Smooth muscle cell (in vitro differentiated cells): ENCODE measurements around the gene ECEL1. TPM values are rescaled to one million over a fixed set of nuclear protein-coding genes. Genes with fewer than 3 reads are reported as not detected.

Experiments
- DNase-seq: peaks from one replicate; lab custom pipeline; 2025; ENCODE audit not compliant: unreplicated experiment; lab: John Stamatoyannopoulos, UW
- H2AFZ ChIP-seq: fragments of 200-600 bp; sonication (generic); 2 replicates; pipeline ENCODE4 v1.6.0; 2016; ENCODE audit warnings: antibody characterized with exemption, low read depth, mild to moderate bottlenecking
- H3F3A ChIP-seq: fragments of 200-600 bp; sonication (generic); 2 replicates; pipeline ENCODE4 v1.6.0; 2017; ENCODE audit warnings: antibody characterized with exemption, low read depth
- H3K27ac ChIP-seq: fragments of 200-600 bp; sonication (generic); 2 replicates; pipeline ENCODE4 v1.5.1; 2016; ENCODE audit warnings: low read depth, mild to moderate bottlenecking
- H3K27me3 ChIP-seq: fragments of 200-600 bp; sonication (generic); 2 replicates; pipeline ENCODE4 v1.6.1; 2016; ENCODE audit warnings: low read depth, mild to moderate bottlenecking
- H3K36me3 ChIP-seq: fragments of 200-600 bp; sonication (generic); 2 replicates; pipeline ENCODE4 v1.5.1; 2016; ENCODE audit warnings: low read depth
- H3K4me1 ChIP-seq: fragments of 200-600 bp; sonication (generic); 2 replicates; pipeline ENCODE4 v1.5.1; 2016; ENCODE audit warnings: low read depth
- H3K4me2 ChIP-seq: fragments of 200-600 bp; sonication (generic); 2 replicates; pipeline ENCODE4 v1.6.0; 2016; ENCODE audit warnings: mild to moderate bottlenecking
- H3K4me3 ChIP-seq: fragments of 200-600 bp; sonication (generic); 2 replicates; pipeline ENCODE4 v1.5.1; 2016; ENCODE audit warnings: mild to moderate bottlenecking
- H3K79me2 ChIP-seq: fragments of 200-600 bp; sonication (generic); 2 replicates; pipeline ENCODE4 v1.6.0; 2016; ENCODE audit warnings: low read depth, mild to moderate bottlenecking
- H3K9ac ChIP-seq: fragments of 200-600 bp; sonication (generic); 2 replicates; pipeline ENCODE4 v1.6.0; 2016; ENCODE audit warnings: low read depth
- H3K9me3 ChIP-seq: fragments of 200-600 bp; sonication (generic); replicated peaks from 2 replicates; pipeline ENCODE4 v1.5.1; 2016; ENCODE audit warnings: low read depth
- H4K20me1 ChIP-seq: fragments of 200-600 bp; sonication (generic); 2 replicates; pipeline ENCODE4 v1.6.0; 2016; ENCODE audit warnings: low read depth
- CTCF ChIP-seq: fragments of 200-600 bp; sonication (generic); IDR thresholded peaks from 2 replicates; pipeline ENCODE4 v1.5.1; 2017; ENCODE audit warnings: borderline replicate concordance, mild to moderate bottlenecking, antibody characterized with exemption; ENCODE audit not compliant: insufficient read depth, poor library complexity, severe bottlenecking
- WGBS: methylation state at CpG from one replicate; pipeline ENCODE4 v1.1.7; 2016; ENCODE audit warnings: low lambda C conversion rate; 5-methylcytosine and 5-hydroxymethylcytosine counted together
- polyA plus RNA-seq: library from polyadenylated mRNA; unstranded; fragments of >200 nt; fragmentation: Nextera tagmentation; extraction: Ambion mirVana; gene quantifications from 2 replicates; pipeline ENCODE4 v1.2.1, GENCODE V29; 2016
- total RNA-seq: library from RNA; depleted of rRNA; stranded (reverse); fragments of >200 nt; gene quantifications from 2 replicates; pipeline ENCODE4 v1.2.3, GENCODE V29; 2014

ECEL1 gene
- total and polyA plus RNA-seq, 2 experiments from 2014 or later, result not detected

GRCh38 chr2:232491139-232491780 lies 3.6 kb upstream of the ECEL1 start:
- peaks cover 35% of the 10 kb centered on the region for H3K27me3 ChIP-seq
- DNase-seq, result no peak
- WGBS, result 93% methylated on average over 12 of the region's 12 CpGs

DNA sequence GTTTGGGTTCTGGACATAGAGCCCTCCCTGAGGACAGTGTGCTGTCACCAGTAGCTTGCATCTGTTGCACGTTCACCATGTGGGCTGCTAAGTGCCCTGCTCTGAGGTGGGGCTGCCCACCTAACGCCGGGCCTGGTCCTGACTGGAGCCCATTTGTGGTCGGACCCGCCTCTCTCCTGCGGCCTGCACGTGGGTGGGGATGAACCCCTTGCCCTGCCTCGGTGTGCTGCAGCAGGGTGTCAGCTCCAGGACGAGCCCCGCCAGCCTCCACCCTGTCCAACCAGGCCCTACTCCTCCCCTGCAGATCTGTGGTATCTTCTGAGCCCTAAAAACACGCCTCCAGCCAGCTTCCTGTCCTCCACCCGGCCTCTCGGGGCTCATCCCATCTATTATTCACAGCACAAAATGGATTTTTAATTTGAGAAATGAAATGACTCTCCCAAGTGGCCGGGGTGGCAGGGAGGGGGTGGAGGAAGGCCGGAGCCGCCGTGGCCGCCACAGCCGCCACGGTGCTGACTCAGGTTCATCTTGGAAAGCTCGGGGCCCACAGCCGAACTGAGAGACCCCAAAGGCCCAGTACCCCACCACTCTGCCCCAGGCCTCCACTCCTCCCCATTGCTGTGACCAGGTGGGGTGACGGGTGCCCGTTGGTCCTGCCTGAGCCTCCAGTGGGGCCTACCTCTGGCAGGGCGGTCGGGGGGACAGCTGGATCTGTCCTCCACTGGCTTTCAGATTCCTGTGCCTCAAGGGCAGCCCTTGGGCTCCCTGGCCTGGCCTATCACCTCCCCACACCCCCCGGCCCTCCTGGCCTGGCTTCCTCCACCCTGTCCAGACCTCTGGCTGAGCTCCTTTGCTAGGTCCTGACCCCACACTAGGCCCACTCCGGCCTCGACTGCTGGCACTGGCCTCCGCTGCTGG lies 2.8 kb upstream of the ECEL1 start:
- Histone ChIP-seq H3K4me2 (no peak overlapping the region), H3F3A (no peaks in the 10 kb centered on the region), H3K27me3 (peaks cover 42% of the 10 kb centered on the region), H3K36me3 (no peaks in the 10 kb centered on the region), H4K20me1 (no peaks in the 10 kb centered on the region), H2AFZ (no peak overlapping the region), H3K4me3 (no peak overlapping the region), H3K79me2 (no peaks in the 10 kb centered on the region), H3K9me3 (no peaks in the 10 kb centered on the region), H3K27ac (no peak overlapping the region), H3K9ac (no peak overlapping the region), H3K4me1 (no peaks in the 10 kb centered on the region)
- TF ChIP-seq CTCF, result no peak
- WGBS, result 92% methylated on average over 29 of the region's 30 CpGs
- DNase-seq, result no peak

More at GRCh38 chr2:232491139-232491780, 3.6 kb upstream of the ECEL1 start:
- no peak overlapping the region for H3K9ac ChIP-seq
- no peaks in the 10 kb centered on the region for H3K79me2 ChIP-seq
- H3K4me2 ChIP-seq, result no peak overlapping the region
- H3K4me1 ChIP-seq, result no peaks in the 10 kb centered on the region
- no peak overlapping the region for H2AFZ ChIP-seq
- no peaks in the 10 kb centered on the region for H3F3A ChIP-seq
- no peak overlapping the region for H3K4me3 ChIP-seq
- no peak overlapping the region for H3K27ac ChIP-seq
- no peaks in the 10 kb centered on the region for H3K9me3 ChIP-seq
- TF ChIP-seq CTCF, result no peak
- no peaks in the 10 kb centered on the region for H3K36me3 ChIP-seq
- no peaks in the 10 kb centered on the region for H4K20me1 ChIP-seq

- Histone ChIP-seq H3K27me3 (peaks cover 51% of the 10 kb centered on the region), H3K79me2 (no peaks in the 10 kb centered on the region), H3K27ac (no peak overlapping the region), H3F3A (no peaks in the 10 kb centered on the region), H3K9me3 (no peaks in the 10 kb centered on the region), H3K36me3 (no peaks in the 10 kb centered on the region), H4K20me1 (no peaks in the 10 kb centered on the region), H3K4me2 (no peak overlapping the region), H2AFZ (no peak overlapping the region), H3K9ac (no peak overlapping the region), H3K4me3 (no peak overlapping the region), H3K4me1 (no peaks in the 10 kb centered on the region)
- no peak for DNase-seq
- WGBS, result 72% methylated on average over 8 of the region's 9 CpGs
- no peak for TF ChIP-seq CTCF
Observed at GRCh38 chr2:232489516-232490220, 2.0 kb upstream of the ECEL1 start.
